ENCODE results near the gene NDFIP1.

Gene NDFIP1

DNA sequence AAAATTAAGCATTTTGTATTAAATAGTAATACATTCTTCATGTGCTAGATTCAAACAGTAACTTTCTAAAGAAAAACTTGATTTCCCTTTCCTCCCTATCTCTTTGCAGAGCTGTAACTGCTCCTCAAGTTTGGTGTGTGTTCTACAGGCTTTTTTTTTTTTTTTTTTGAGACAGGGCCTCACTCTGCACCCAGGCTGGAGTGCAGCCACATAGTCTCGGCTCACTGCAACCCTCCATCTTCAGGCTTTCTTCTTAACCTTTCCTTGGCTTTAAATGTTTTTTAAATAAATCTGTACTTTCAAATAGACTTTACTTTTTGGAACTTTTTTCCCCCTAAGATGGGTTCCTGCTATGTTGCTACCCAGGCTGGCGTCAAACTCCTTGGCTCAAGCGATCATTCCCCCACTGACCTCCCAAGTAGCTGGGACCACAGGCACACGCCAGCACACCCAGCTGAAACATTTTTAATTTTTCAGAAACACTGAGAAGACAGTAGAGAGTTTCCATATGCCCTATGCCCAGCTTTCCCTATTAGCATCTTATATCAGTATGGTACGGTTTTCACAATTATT is 9.1 kb downstream of the NDFIP1 start:
- DNase-seq (ENCODE audit: low read depth in 4 of 4, low spot score in 1 of 4) = no peak

DNA sequence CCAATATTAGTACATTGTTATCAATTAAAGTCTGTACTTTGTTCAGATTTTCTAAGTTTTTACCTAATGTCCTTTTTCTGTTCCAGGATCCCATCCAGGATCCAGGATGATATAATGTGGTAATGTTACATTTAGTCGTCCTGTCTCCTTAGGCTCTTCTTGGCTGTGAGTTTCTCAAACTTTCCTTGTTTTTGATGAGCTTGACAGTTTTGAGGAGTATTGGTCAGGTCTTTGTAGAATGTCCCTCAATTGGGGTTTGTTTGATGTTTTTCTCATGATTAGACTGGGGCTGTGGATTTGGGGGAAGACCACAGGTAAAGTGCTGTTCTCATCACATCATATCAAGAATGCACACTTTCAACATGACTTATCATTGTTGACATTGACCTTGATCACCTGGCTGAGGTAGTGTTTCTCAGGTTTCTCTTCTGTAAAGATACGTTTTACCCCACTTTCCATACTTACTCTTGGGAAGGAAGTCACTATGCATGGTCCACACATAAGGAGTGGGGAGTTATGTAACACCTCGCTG is 9.6 kb downstream of the NDFIP1 start:
- DNase-seq (ENCODE audit: low read depth in 4 of 4, low spot score in 1 of 4) = no peak

DNA sequence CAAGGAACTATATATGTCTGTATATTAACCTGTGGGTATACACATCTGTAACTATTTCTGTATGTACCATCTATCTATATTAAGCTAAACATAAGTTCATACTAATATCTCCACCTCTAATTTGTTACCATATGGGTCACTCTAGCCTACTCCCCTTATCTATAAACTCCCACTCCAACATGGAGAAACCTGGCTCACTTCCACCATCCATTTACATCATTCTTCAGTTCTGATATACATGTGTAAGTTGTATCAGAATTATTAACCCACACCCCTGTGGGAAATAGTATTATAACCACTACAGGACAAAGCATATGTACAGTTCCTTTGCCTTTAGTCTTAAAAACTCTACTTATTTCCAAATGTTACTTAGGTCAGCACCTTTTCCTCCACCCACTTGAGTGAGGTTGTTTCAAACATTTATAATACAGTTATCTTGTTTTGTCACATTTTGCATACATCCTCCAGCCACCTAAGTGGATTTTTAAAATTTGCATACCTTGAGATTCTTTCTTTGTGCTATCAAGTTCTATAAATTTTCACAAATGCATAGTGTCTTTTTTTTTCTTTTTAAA is 10.6 kb downstream of the NDFIP1 start:
- DNase-seq (ENCODE audit: low read depth in 4 of 4, low spot score in 1 of 4) = no peak

DNA sequence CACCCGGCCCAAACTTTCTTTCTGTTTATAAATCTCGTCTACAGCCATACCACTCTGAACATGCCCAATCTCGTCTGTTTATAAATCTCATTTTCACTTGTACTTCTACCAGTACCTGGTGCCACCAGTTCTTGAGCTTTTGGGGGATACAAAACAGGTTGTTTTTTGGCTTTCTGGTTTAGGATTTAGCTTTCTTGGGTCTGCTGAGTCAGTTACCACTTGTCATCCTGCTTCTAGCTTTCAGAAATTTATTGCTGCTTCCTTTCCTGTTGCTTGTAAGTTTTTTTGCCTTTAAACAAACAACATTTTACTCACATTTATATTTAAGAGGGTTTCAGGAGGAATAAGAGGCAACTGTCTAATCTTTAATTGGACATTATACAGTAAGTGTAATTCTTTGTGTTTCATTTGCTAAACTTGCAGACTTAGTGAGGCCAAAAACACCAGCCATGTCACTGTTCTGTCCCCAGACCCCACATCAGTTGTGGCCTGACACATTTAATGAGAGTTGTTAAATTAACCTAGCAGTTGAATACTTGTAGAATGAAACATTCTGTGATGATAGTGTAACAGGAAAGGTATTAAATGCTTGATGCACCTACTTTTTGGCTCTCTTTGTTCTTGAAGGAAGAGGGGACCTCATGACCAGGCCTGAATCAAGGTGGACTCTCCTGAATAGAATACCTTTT is 11.8 kb downstream of the NDFIP1 start:
- DNase-seq (ENCODE audit: low read depth in 4 of 4, low spot score in 1 of 4) = no peak

DNA sequence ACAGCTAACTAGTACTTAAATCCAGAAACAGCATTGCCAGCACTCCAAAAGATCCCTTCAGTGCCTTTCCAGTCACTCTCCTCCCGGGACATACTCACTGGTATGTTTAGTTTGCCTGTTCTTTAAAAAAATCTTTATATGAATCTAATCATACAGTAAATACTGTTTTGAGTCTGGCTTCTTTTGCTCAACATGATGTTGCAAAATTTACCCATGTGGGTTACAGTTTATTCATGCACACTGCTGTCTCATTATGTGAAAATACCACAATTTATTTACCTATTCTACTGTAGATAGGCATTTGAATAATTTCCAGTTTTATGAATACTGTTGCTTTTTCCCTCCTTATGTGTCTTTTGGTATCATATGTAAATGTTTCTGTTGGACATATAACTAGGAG is 13.5 kb downstream of the NDFIP1 start:
- DNase-seq (ENCODE audit: low read depth in 4 of 4, low spot score in 1 of 4) = no peak

DNA sequence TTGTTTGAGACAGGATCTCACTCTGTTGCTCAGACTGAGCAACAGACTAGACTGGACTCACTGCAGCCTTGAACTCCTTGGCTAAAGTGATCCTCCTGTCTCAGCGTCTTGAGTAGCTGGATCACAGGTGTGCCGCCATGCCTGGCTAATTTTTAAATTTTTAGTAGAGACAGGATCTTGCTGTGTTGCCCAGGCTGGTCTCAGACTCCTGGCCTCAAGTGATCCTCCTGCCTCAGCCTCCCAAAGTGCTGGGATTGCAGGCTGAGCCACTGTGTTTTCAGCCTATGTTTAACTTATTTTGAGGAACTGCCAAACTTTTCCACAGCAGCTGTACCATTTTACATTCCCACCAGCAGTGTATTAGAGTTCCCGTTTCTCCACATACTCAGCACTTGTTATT is 16.8 kb downstream of the NDFIP1 start:
- no peak for DNase-seq (ENCODE audit: low read depth in 4 of 4, low spot score in 1 of 4)

DNA sequence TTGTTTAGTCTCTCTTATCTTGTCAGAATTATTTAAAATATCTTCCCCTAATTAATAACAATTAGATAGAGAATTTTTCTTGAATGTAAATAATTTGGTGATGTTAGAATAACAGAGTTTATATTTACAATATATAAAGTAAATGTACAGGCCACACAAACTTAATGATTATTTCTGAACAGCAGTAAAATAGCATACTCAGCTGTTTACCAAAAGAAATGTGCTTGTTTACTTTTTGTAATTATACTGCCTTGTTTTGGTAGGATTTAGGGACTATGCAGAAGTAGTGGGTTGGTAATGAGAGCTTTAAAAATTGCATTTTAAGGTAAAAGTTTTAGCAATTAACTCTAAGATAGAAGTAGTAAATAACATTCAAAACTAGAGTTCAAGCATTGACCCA is 17.4 kb downstream of the NDFIP1 start:
- no peak for DNase-seq (ENCODE audit: low read depth in 4 of 4, low spot score in 1 of 4)

DNA sequence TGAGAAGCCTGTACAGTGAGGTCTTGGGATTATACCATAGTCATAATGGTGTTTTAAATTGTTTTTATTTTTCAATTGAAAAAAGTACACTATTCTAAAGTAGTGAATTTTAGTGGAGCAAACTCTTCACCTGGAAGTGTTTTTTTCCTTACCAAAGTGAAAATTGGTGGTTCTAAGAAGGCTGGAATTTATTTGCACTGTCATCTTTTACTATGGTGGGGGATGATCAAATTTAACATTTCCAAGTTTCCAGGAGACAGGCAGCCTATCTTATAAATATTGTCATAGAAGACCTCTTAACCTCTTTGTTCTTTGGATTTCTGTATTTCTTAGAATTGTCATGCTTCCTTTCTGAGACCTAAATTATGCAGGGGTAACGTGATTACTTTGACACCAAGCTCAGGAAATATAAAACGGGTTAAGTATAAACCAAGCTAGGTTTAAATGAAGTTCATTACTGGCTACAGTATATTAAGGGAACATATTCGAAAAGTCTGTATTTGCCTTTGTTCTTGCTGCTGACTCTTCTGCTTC is 20.2 kb downstream of the NDFIP1 start:
- no peak for DNase-seq (ENCODE audit: low read depth in 4 of 4, low spot score in 1 of 4)

DNA sequence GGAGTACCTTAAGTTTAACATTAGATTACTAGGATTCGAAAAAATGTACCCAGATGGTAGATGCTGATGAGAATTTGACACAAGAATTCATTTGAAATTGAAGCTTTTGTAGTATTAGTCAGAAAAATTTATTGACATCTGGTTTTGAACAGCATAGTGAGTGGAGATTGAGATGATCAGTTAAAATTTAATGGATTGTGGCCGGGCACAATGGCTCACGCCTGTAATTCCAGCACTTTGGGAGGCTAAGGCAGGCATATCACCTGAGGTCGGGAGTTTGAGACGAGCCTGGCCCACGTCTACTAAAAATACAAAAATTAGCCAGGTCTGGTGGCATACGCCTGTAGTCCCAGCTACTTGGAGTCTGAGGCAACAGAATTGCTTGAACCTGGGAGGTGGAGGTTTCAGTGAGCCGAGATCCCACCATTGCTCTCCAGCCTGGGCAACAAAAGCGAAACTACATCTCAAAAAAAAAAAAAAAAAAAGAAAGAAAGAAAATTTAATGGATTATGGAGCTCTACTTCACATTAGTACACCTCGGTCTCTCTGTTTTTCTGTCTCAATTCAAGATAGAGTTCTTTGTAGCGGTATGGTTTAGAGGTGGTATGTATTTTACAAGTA is 21.0 kb downstream of the NDFIP1 start:
- DNase-seq (ENCODE audit: low read depth in 4 of 4, low spot score in 1 of 4) = no peak

DNA sequence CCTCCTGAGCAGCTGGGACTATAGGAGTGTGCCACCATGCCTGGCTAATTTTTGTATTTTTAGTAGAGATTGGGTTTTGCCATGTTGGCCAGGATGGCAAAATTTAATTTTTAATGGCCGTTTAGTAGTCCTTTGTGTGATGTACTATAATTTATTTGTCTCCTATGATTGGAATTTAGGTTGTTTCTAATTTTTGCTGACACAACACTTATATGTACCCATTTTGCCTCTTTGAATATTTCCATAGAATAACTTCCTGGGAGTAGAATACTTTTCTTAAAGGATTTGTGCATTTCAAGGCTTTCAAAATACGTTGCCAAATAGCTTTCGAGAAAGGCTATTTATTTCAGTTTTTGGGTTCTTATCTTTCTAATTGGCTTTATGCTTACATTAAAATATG is 22.8 kb downstream of the NDFIP1 start:
- DNase-seq (ENCODE audit: low read depth in 4 of 4, low spot score in 1 of 4) = no peak

DNA sequence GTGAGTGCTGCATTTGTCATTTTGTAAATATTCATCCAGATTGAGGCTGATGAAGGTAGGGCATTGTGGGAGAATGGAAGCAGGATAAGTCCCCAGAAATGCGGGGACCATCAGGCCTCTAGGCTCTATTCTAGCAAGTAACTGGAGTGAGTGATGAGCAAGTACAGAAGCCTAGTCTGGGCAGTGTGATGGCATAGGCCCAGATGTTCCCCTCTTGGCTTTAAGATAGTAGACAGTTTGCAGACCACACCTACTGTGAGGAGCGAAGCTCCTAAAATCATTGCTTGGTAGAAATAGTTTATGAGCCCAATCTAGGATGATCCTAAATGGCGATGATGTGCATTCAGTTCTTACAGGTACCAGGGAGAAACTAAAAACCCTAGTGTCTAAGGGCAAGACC is 24.3 kb downstream of the NDFIP1 start:
- no peak for DNase-seq (ENCODE audit: low read depth in 4 of 4, low spot score in 1 of 4)

DNA sequence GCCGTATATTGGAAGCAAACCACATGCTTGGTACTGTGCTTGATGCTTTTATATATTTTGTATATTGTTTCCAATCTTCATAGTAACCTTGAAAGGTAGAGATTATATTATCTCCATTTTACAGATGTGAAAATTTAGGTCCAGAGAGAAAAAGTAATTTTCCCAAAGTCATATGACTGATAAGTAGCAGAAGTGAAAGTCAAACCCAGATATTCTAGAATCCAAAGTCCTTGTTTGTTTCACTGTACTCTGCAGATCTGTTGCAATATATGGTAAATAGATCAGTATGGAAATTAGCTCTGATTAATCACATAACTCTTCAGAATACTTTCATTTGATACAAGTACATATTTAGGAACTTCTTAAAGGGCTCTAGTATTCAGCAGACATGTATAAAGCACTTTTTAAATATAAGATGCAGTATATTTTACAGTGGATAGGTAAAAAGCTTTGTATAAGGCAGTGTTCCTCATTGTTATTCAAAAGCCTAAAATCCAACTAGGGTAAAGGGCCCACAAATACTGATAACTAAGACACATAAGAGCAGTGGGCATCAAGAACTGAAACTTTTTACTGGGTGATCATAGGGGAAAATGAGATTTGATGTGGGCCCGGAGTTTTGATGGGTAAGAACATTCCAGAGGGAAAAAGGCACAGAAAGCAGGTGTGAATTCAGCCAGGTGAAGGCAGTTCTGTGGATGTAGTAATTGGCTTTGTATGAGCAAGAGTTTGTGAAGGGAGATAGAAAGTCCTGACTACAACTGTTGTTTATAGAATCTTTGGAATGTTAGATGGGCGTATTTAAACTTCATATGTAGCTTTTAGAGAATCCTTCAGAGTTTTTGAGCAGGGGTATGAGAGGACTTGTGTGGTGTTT is 25.0 kb downstream of the NDFIP1 start:
- DNase-seq (ENCODE audit: low read depth in 4 of 4, low spot score in 1 of 4) = no peak

DNA sequence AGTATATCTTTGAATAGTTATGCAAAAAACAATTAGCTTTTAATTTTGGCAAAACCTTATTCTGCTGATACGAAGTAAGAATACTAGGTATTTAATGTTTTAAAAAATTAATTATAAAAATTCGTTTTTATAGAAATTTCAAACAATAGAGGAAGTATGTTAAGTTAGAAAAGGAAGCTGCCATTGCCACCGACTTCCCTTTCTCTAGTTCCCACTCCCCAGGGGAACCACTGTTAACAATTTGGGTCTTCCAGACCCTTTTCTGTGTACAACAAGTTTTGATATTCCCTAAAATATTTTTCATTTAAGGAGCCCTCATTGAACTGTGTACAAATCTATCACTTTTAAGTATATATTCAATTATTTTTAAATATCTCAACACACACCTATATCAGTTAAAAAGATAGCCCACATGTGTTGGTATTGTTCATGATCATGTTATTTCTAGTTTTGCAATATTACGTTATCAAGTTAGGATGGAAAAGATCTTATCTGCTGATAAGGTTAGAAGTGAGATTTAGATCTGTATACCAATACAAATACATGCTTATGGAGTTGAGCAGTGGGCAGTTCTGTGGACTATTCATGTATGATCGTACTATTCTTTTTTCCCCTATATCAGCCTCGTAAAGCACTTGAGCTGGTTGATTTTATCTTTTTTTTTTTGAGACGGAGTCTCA is 25.9 kb downstream of the NDFIP1 start:
- DNase-seq (ENCODE audit: low read depth in 4 of 4, low spot score in 1 of 4) = no peak

DNA sequence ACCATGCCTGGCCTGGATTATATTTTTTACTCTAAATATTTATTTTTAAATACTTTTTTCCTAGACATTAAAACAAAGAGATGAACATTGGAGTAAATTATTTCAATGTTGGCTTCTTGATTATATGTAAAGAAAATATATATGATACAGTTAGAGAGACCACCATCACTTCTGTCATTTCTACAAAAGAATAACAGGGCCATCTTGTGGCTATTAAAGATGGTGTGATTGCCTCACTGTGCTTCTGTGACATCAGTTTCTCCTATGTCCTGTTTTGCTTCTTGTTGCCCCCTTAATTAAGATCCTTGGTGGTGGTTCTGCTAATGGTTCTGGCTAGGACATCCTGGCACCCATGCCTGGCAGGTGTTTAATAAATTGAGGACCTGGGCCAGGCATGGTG is 32.9 kb downstream of the NDFIP1 start:
- no peak for DNase-seq (ENCODE audit: low read depth in 4 of 4, low spot score in 1 of 4)

DNA sequence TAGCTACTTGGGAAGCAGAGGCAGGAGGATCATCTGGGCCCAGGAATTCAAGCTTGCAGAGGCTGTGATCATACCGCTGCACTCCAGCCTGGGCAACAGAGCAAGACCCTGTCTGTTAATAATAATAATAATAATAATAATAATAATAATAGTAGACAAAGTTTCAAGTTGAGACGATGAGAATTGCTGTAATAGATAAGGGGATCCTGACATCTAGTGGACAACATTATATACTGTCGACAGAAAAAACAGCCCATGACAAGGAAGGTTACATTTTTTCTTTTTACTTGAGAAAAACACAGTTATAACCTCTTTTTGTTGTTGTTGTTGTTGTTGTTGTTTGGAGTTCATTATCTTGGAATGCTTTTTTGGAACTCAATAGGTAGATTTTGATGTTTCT is 35.3 kb downstream of the NDFIP1 start:
- DNase-seq (ENCODE audit: low read depth in 4 of 4, low spot score in 1 of 4) = no peak

DNA sequence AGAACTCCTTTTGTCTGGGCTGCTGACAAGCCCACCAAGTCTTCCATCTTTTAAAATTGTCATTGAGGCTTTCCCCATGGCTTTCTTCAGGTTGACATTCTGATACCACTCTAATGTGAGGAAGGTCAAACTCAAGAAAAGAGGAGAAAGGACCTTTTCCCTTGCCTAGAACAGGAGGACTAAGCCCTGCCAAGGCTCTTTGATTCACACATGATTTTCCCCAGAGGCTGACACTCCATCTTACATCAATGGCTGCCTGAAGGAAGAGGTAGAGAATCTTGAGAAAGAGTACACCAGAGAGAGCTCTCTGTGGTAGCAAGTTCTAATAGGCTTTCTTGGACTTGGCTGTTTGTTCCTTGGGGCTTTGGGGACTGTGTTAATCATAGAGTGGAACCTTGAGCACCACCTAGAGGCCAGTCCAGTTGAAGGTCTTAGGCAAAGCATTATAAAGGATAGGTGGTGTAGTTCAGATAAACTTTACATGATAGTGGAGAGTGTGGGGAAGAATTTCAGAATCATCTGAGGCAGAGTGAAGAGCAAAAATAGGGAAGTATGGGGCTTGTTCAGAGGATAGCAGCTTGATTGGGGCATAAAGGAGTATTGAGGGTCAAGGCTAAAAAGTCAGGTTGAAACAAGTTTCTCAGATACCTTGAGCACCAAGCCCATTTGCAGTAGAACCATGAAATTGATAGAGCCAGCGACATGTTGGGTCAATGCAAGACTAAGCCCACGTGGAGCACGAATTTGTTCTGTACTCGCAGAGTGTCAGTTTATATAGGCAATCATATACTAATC is 36.7 kb downstream of the NDFIP1 start:
- DNase-seq (ENCODE audit: low read depth in 4 of 4, low spot score in 1 of 4) = peak; percentile 9 to 45 (median 24)

DNA sequence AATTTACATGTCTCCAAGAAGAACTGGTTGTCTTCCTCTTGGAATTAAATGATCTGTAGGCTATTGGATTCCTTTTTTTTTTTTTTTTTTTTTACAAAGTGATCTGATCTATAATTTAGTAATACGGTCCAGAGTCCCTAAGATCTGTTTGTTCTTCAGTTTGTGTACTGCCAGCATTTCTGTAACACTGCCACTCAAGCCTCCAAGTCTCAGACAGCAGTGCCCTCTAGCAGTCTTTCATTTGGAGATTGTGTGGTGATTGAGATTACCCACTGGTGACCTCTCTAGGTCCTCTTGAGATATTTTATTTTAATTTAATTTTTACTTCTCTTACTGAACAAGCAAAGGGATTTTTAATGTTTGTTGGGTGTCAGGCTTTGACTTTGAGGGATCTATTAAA is 40.8 kb downstream of the NDFIP1 start:
- no peak for DNase-seq (ENCODE audit: low read depth in 4 of 4, low spot score in 1 of 4)

DNA sequence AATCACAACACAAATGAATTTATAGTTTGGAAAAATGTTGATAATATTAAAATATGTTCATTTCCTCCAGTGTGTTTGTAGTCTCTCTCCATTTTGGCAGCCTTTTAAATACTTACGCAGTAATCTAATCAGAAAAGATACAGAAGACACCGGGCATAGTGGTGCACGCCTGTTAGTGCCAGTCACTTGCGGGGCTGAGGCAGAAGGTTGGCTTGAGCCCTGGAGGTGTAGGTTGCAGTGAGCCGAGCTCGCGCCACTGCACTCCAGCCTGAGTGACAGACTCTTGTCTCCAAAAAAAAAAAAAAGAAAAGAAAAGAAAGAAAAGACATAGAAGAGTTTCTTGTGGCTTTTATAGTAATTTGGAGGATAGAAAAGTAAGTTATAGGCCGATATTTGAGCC is 41.9 kb downstream of the NDFIP1 start:
- no peak for DNase-seq (ENCODE audit: low read depth in 4 of 4, low spot score in 1 of 4)
